ENCODE data around the gene SLIT3. TPM values are rescaled to one million over a fixed set of nuclear protein-coding genes. Genes with fewer than 3 reads are reported as not detected.

The SLIT3 gene
- total RNA-seq, 1 experiment from 2014 or later, result 0.10 TPM

DNA sequence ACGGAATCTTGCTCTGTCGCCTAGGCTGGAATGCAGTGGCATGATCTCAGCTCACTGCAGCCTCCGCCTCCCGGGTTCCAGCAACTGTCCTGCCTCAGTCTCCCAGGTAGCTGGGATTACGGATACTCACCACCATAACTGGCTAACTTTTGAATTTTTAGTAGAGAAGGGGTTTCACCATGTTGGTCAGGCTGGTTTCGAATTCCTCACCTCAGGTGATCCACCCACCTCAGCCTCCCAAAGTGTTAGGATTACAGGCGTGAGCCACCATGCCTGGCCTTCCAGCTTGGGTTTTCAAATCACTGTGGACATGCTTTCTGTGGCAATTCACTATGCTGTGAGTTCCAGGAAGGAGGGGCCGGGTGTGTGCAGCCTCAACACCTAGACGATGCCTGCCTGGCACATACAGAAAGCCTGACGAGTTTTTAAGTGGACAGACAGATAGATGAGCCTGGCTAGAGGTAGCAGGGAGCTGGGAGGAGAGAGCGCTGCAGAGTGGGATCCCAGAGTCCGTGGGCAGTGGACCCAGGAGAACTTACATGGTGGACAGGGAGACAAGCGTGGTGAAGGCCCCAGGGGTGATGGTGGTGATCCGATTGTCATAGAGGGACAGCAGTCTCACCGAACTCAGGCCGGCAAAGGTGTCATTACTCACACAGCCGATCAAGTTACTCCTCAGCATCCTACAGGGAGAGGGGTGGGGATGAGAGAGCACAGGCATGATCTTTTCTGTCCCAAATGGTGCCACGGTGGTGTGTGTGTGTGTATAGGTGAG is 548.3 kb downstream of the SLIT3 start:
- ChIA-PET POLR2A (no interaction called here), CTCF (no interaction called here)
- no peak for ATAC-seq

DNA sequence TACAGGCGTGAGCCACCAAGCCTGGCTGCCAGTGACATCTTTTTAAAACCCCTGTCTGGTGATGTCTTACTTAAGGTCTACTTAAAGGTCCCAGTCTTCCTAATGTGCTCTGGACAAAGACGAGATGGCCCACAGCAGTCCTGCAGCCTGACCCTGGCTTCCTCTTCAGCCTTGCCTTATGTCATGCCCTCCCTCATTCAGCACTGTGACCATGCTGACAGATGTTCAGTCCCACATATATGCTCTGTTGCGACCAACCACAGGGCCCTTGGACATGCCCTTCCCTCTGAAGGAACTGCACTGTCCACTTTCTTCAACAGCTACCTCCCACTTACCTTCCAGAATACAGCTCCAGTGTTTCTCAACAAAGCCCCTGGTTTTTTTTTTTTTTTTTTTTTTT is 548.9 kb downstream of the SLIT3 start:
- H3K79me2 ChIP-seq (ENCODE audit: insufficient read depth, low read length), result no peaks in the 10 kb centered on the region
- no peak overlapping the region for H3K9ac ChIP-seq (ENCODE audit: low read length)
- intact Hi-C loops (cut with micrococcal nuclease), result no loop called here
- H3K9me2 ChIP-seq (ENCODE audit: insufficient read depth), result no peaks in the 10 kb centered on the region
- no peaks in the 10 kb centered on the region for H3K36me3 ChIP-seq (ENCODE audit: control insufficient read depth in 1 of 2, insufficient read depth in 2 of 2, low read length in 2 of 2)
- ChIA-PET RAD21 (ENCODE audit: low non-redundant PET in 1 of 2, low total read pairs in 2 of 2, uncharacterized antibody in 2 of 2, unreplicated experiment in 2 of 2) (no interaction called here), CTCF (no interaction called here), POLR2A (no interaction called here)
- H3K27me3 ChIP-seq (ENCODE audit: insufficient read depth, low read length), result peaks cover 38% of the 10 kb centered on the region
- ATAC-seq, result no peak
- no peak overlapping the region for H2AFZ ChIP-seq (ENCODE audit: low read depth, low read length, poor library complexity, severe bottlenecking)
- no TSS peak for BruUV-seq (replicated peaks)
- H4K20me1 ChIP-seq (ENCODE audit: insufficient read depth), result no peaks in the 10 kb centered on the region
- no peak for DNase-seq (ENCODE audit: low read depth, low spot score)
- H3K4me2 ChIP-seq (ENCODE audit: low read length), result no peak overlapping the region
- H3K4me3 ChIP-seq (replicated peaks in 1 of 2; ENCODE audit: low read depth in 1 of 2, low read length in 2 of 2), result no peak overlapping the region
- H3K27ac ChIP-seq (ENCODE audit: low read depth, low read length), result no peak overlapping the region
- peaks cover 0 to 3% of the 10 kb centered on the region in 2 experiments; a peak in 1 of 4 replicates for H3K4me1 ChIP-seq (ENCODE audit: control insufficient read depth in 1 of 2, insufficient read depth in 2 of 2, low read length in 2 of 2)
- TF ChIP-seq SP1 (IDR thresholded peaks at IDR 0.05; ENCODE audit: low read depth) (no peak), EZH2 (IDR thresholded peaks at IDR 0.05) (no peak), CBX3 (IDR thresholded peaks at IDR 0.05; ENCODE audit: low read depth) (no peak), POLR2AphosphoS5 (IDR thresholded peaks at IDR 0.05; ENCODE audit: low read depth, low read length) (no peak), JUND (IDR thresholded peaks at IDR 0.05) (no peak), ELF1 (IDR thresholded peaks at IDR 0.05; ENCODE audit: borderline replicate concordance, low read depth) (no peak)
- TF ChIP-seq, protein P1, sequence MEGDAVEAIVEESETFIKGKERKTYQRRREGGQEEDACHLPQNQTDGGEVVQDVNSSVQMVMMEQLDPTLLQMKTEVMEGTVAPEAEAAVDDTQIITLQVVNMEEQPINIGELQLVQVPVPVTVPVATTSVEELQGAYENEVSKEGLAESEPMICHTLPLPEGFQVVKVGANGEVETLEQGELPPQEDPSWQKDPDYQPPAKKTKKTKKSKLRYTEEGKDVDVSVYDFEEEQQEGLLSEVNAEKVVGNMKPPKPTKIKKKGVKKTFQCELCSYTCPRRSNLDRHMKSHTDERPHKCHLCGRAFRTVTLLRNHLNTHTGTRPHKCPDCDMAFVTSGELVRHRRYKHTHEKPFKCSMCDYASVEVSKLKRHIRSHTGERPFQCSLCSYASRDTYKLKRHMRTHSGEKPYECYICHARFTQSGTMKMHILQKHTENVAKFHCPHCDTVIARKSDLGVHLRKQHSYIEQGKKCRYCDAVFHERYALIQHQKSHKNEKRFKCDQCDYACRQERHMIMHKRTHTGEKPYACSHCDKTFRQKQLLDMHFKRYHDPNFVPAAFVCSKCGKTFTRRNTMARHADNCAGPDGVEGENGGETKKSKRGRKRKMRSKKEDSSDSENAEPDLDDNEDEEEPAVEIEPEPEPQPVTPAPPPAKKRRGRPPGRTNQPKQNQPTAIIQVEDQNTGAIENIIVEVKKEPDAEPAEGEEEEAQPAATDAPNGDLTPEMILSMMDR (IDR thresholded peaks at IDR 0.05 in 2 of 3, conservative IDR thresholded peaks at IDR 0.05 in 1 of 3; ENCODE audit: borderline replicate concordance in 1 of 3, insufficient read depth in 1 of 3, low read depth in 2 of 3, low read length in 2 of 3), result no peak
- no peaks in the 10 kb centered on the region for H3K9me3 ChIP-seq (ENCODE audit: control insufficient read depth in 1 of 2, insufficient read depth in 1 of 2, low read depth in 1 of 2, low read length in 2 of 2)

More for the DNA sequence above, 548.3 kb downstream of the SLIT3 start:
- H3K4me3 ChIP-seq (replicated peaks in 1 of 2; ENCODE audit: low read depth in 1 of 2, low read length in 2 of 2), result no peak overlapping the region
- no peaks in the 10 kb centered on the region for H3K9me2 ChIP-seq (ENCODE audit: insufficient read depth)
- no peak overlapping the region for H3K9ac ChIP-seq (ENCODE audit: low read length)
- H3K4me1 ChIP-seq (ENCODE audit: control insufficient read depth in 1 of 2, insufficient read depth in 2 of 2, low read length in 2 of 2), result peaks cover 0 to 3% of the 10 kb centered on the region in 2 experiments; a peak in 1 of 4 replicates
- no peak for TF ChIP-seq SIN3A (IDR thresholded peaks at IDR 0.05; ENCODE audit: low read depth)
- TF ChIP-seq, protein P2, sequence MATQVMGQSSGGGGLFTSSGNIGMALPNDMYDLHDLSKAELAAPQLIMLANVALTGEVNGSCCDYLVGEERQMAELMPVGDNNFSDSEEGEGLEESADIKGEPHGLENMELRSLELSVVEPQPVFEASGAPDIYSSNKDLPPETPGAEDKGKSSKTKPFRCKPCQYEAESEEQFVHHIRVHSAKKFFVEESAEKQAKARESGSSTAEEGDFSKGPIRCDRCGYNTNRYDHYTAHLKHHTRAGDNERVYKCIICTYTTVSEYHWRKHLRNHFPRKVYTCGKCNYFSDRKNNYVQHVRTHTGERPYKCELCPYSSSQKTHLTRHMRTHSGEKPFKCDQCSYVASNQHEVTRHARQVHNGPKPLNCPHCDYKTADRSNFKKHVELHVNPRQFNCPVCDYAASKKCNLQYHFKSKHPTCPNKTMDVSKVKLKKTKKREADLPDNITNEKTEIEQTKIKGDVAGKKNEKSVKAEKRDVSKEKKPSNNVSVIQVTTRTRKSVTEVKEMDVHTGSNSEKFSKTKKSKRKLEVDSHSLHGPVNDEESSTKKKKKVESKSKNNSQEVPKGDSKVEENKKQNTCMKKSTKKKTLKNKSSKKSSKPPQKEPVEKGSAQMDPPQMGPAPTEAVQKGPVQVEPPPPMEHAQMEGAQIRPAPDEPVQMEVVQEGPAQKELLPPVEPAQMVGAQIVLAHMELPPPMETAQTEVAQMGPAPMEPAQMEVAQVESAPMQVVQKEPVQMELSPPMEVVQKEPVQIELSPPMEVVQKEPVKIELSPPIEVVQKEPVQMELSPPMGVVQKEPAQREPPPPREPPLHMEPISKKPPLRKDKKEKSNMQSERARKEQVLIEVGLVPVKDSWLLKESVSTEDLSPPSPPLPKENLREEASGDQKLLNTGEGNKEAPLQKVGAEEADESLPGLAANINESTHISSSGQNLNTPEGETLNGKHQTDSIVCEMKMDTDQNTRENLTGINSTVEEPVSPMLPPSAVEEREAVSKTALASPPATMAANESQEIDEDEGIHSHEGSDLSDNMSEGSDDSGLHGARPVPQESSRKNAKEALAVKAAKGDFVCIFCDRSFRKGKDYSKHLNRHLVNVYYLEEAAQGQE (IDR thresholded peaks at IDR 0.05; ENCODE audit: low read depth), result no peak
- no peaks in the 10 kb centered on the region for H4K20me1 ChIP-seq (ENCODE audit: insufficient read depth)
- H3K9me3 ChIP-seq (ENCODE audit: control insufficient read depth in 1 of 2, insufficient read depth in 1 of 2, low read depth in 1 of 2, low read length in 2 of 2), result no peaks in the 10 kb centered on the region
- H3K79me2 ChIP-seq (ENCODE audit: insufficient read depth, low read length), result no peaks in the 10 kb centered on the region
- RAD21 ChIA-PET (ENCODE audit: low non-redundant PET in 1 of 2, low total read pairs in 2 of 2, uncharacterized antibody in 2 of 2, unreplicated experiment in 2 of 2), result no interaction called here
- H3K27ac ChIP-seq (ENCODE audit: low read depth, low read length), result no peak overlapping the region
- DNase-seq (ENCODE audit: low read depth, low spot score), result no peak
- no peak overlapping the region for H2AFZ ChIP-seq (ENCODE audit: low read depth, low read length, poor library complexity, severe bottlenecking)
- intact Hi-C loops (cut with micrococcal nuclease), result no loop called here
- no TSS peak for BruUV-seq (replicated peaks)
- H3K36me3 ChIP-seq (ENCODE audit: control insufficient read depth in 1 of 2, insufficient read depth in 2 of 2, low read length in 2 of 2), result no peaks in the 10 kb centered on the region
- peaks cover 38% of the 10 kb centered on the region for H3K27me3 ChIP-seq (ENCODE audit: insufficient read depth, low read length)
- no peak overlapping the region for H3K4me2 ChIP-seq (ENCODE audit: low read length)

Data from HCT116 (cell line).